D341Med (cell line): Measurements from ENCODE around the gene ANKRD28.

ENCODE experiments used
- DNase-seq: peaks from one replicate; pipeline ENCODE4 v3.0.0; 2012; ENCODE audit warnings: low spot score

ANKRD28 gene

GRCh38 chr3:15664144-15664543, 133.6 kb downstream of the ANKRD28 start:
- no peak for DNase-seq

- no peak for DNase-seq
Measured at GRCh38 chr3:15660055-15660935, 137.5 kb downstream of the ANKRD28 start.

GRCh38 chr3:15659254-15659975, 138.4 kb downstream of the ANKRD28 start:
- no peak for DNase-seq

GRCh38 chr3:15657016-15657415, 140.8 kb downstream of the ANKRD28 start:
- DNase-seq, result no peak

GRCh38 chr3:15656342-15656741, 141.4 kb downstream of the ANKRD28 start:
- no peak for DNase-seq

- no peak for DNase-seq
Measured at GRCh38 chr3:15654891-15655290, 142.9 kb downstream of the ANKRD28 start.

- no peak for DNase-seq
Measured at GRCh38 chr3:15654127-15654526, 143.7 kb downstream of the ANKRD28 start.

- DNase-seq, result no peak
Measured at GRCh38 chr3:15653321-15653720, 144.5 kb downstream of the ANKRD28 start.

- DNase-seq, result no peak
Measured at GRCh38 chr3:15651396-15651795, 146.4 kb downstream of the ANKRD28 start.

GRCh38 chr3:15649858-15650257, 147.9 kb downstream of the ANKRD28 start:
- DNase-seq, result no peak

GRCh38 chr3:15649341-15649740, 148.4 kb downstream of the ANKRD28 start:
- DNase-seq, result no peak

- no peak for DNase-seq
Measured at GRCh38 chr3:15647611-15648167, 150.1 kb downstream of the ANKRD28 start.

GRCh38 chr3:15646851-15647511, 150.8 kb downstream of the ANKRD28 start:
- no peak for DNase-seq

- DNase-seq, result no peak
Measured at GRCh38 chr3:15645740-15646501, 151.9 kb downstream of the ANKRD28 start.

- no peak for DNase-seq
Measured at GRCh38 chr3:15645246-15645645, 152.5 kb downstream of the ANKRD28 start.

GRCh38 chr3:15638891-15639262, 158.9 kb downstream of the ANKRD28 start:
- no peak for DNase-seq

GRCh38 chr3:15638193-15638890, 159.4 kb downstream of the ANKRD28 start:
- no peak for DNase-seq

- no peak for DNase-seq
Measured at GRCh38 chr3:15637131-15637951, 160.4 kb downstream of the ANKRD28 start.

GRCh38 chr3:15636028-15636709, 161.6 kb downstream of the ANKRD28 start:
- DNase-seq, result no peak
